Naive thymus-derived CD4-positive, alpha-beta T cell (primary cell): ENCODE measurements around the gene PDLIM1. TPM values are rescaled to one million over a fixed set of nuclear protein-coding genes. Genes with fewer than 3 reads are reported as not detected.

ENCODE experiments used
- ATAC-seq: fragments of 150-1000 bp; cut with Tn5 transposase; 2 replicates; pipeline ENCODE4 v1.10.0; 2021; ENCODE audit warnings: mild to moderate bottlenecking, moderate library complexity
- CTCF ChIA-PET: fragments of 350-600 bp; sonication (Branson Sonifier 250); formaldehyde crosslinking; loops from one replicate; lab custom pipeline; 2021; ENCODE audit warnings: antibody characterized with exemption; lab: Charles Lee
- POLR2A ChIA-PET: fragments of 350-600 bp; sonication (Branson Sonifier 250); formaldehyde crosslinking; loops from one replicate; lab custom pipeline; 2021; ENCODE audit warnings: antibody characterized with exemption, inconsistent platforms; lab: Charles Lee
- DNase-seq, 9 donors: peaks; one replicate each; pipeline versions ENCODE4 v3.0.0 to v3.0.0-alpha.2; 2020 to 2022; ENCODE audit warnings: mixed read lengths in 1 of 9
- H3K27ac ChIP-seq: one replicate; pipeline ENCODE4 v1.7.0; 2013; ENCODE audit warnings: mild to moderate bottlenecking, low read depth, low read length, moderate library complexity
- H3K27me3 ChIP-seq, 2 donors: one replicate each; pipeline ENCODE4 v1.7.0; 2013; ENCODE audit warnings: low read length in 2 of 2, mild to moderate bottlenecking in 2 of 2, moderate library complexity in 2 of 2; ENCODE audit not compliant: control insufficient read depth in 2 of 2, insufficient read depth in 2 of 2
- H3K36me3 ChIP-seq, 3 experiments: 1 replicate in 2 of 3; 2 replicates in 1 of 3; pipeline ENCODE4 v1.7.0; 2013; ENCODE audit warnings: low read length in 3 of 3, mild to moderate bottlenecking in 3 of 3, moderate library complexity in 1 of 3; ENCODE audit not compliant: insufficient read depth in 3 of 3, control insufficient read depth in 2 of 3
- H3K4me1 ChIP-seq, 2 donors: one replicate each; pipeline ENCODE4 v1.7.0; 2013; ENCODE audit warnings: low read length in 2 of 2, mild to moderate bottlenecking in 2 of 2, moderate library complexity in 1 of 2; ENCODE audit not compliant: control insufficient read depth in 2 of 2, insufficient read depth in 2 of 2
- H3K4me3 ChIP-seq: 2 replicates; pipeline ENCODE4 v1.7.0; 2013; ENCODE audit warnings: mild to moderate bottlenecking, low read length
- H3K9me3 ChIP-seq, 3 experiments: 1 replicate in 2 of 3; 2 replicates in 1 of 3; pipeline ENCODE4 v1.7.0; 2013; ENCODE audit warnings: low read length in 3 of 3; ENCODE audit not compliant: control insufficient read depth in 2 of 3
- H3K27ac Mint-ChIP-seq, 9 donors: one replicate each; pipeline ENCODE4 v1.8.0; 2020 to 2022; ENCODE audit warnings: mixed read lengths in 9 of 9, mild to moderate bottlenecking in 8 of 9, moderate library complexity in 5 of 9, inconsistent platforms in 2 of 9
- H3K27me3 Mint-ChIP-seq, 5 donors: one replicate each; pipeline ENCODE4 v1.8.0; 2021 to 2022; ENCODE audit warnings: mixed read lengths in 5 of 5, mild to moderate bottlenecking in 1 of 5
- H3K36me3 Mint-ChIP-seq, 5 donors: one replicate each; pipeline ENCODE4 v1.8.0; 2020 to 2022; ENCODE audit warnings: mixed read lengths in 5 of 5, mild to moderate bottlenecking in 3 of 5, inconsistent platforms in 1 of 5
- H3K4me1 Mint-ChIP-seq, 7 donors: one replicate each; pipeline ENCODE4 v1.8.0; 2020 to 2022; ENCODE audit warnings: mixed read lengths in 7 of 7, mild to moderate bottlenecking in 3 of 7, inconsistent platforms in 1 of 7
- H3K4me3 Mint-ChIP-seq, 10 donors: one replicate each; pipeline ENCODE4 v1.8.0; 2020 to 2022; ENCODE audit warnings: mild to moderate bottlenecking in 10 of 10, mixed read lengths in 10 of 10, moderate library complexity in 6 of 10, inconsistent platforms in 2 of 10
- H3K9me3 Mint-ChIP-seq, 11 donors: one replicate each; pipeline ENCODE4 v1.8.0; 2020 to 2022; ENCODE audit warnings: mixed read lengths in 11 of 11, mild to moderate bottlenecking in 4 of 11, inconsistent platforms in 1 of 11, moderate library complexity in 1 of 11
- intact Hi-C, 2 donors: fragments of 100-400 bp; cut with micrococcal nuclease; formaldehyde crosslinking; loops; one replicate each; pipeline ENCODE4 v1.15.1; 2023
- polyA plus RNA-seq, 2 donors: library from polyadenylated mRNA; unstranded; fragments of 300-500 nt; fragmentation: Illumina TruSeq; gene quantifications; one replicate each; pipeline ENCODE4 v1.2.3, GENCODE V29; 2021
- total RNA-seq, 6 experiments: library from RNA in 5 of 6; stranded (reverse) in 5 of 6; gene quantifications; 1 replicate in 5 of 6; 2 replicates in 1 of 6; pipeline ENCODE4 v1.2.3 and lab custom pipeline; 2021 to 2026

The PDLIM1 gene
- total and polyA plus RNA-seq, 7 experiments from 2014 or later = 0.32 to 27.6 (median 0.89) TPM

GRCh38 chr10:95267251-95267650, 23.6 kb downstream of the PDLIM1 start:
- Histone ChIP-seq H3K4me3 (no peak overlapping the region), H3K36me3 (no peaks in the 10 kb centered on the region), H3K27ac (no peak overlapping the region), H3K27me3 (no peaks in the 10 kb centered on the region), H3K9me3 (no peaks in the 10 kb centered on the region), H3K4me1 (no peaks in the 10 kb centered on the region)
- Mint-ChIP-seq H3K4me3 (no peak overlapping the region), H3K4me1 (peaks cover 0 to 2% (median 0%) of the 10 kb centered on the region in 7 donors), H3K36me3 (no peaks in the 10 kb centered on the region), H3K9me3 (no peaks in the 10 kb centered on the region), H3K27ac (no peak overlapping the region), H3K27me3 (peaks cover 0 to 21% (median 0%) of the 10 kb centered on the region in 5 donors)
- DNase-seq = no peak
- CTCF ChIA-PET = no interaction called here
- ATAC-seq = no peak
- POLR2A ChIA-PET = no interaction called here
- intact Hi-C loops = no loop called here

GRCh38 chr10:95266674-95267095, 24.1 kb downstream of the PDLIM1 start:
- H3K27ac Mint-ChIP-seq = no peak overlapping the region
- no peaks in the 10 kb centered on the region for H3K4me1 ChIP-seq
- H3K36me3 ChIP-seq = no peaks in the 10 kb centered on the region
- H3K4me3 Mint-ChIP-seq = no peak overlapping the region
- POLR2A ChIA-PET = no interaction called here
- no peak overlapping the region for H3K4me3 ChIP-seq
- H3K27me3 ChIP-seq = no peaks in the 10 kb centered on the region
- H3K9me3 ChIP-seq = no peaks in the 10 kb centered on the region
- intact Hi-C loops = no loop called here
- ATAC-seq (peak; percentile 81), DNase-seq (no peak)
- H3K4me1 Mint-ChIP-seq = peaks cover 0 to 2% (median 0%) of the 10 kb centered on the region in 7 donors
- no peak overlapping the region for H3K27ac ChIP-seq
- CTCF ChIA-PET = no interaction called here
- no peaks in the 10 kb centered on the region for H3K9me3 Mint-ChIP-seq
- H3K36me3 Mint-ChIP-seq = no peaks in the 10 kb centered on the region
- H3K27me3 Mint-ChIP-seq = peaks cover 0 to 21% (median 0%) of the 10 kb centered on the region in 5 donors

- ChIA-PET CTCF (no interaction called here), POLR2A (no interaction called here)
- no peak overlapping the region for H3K4me3 Mint-ChIP-seq
- peaks cover 0 to 2% (median 0%) of the 10 kb centered on the region in 7 donors for H3K4me1 Mint-ChIP-seq
- no peak for DNase-seq
- H3K27me3 Mint-ChIP-seq = peaks cover 0 to 21% (median 0%) of the 10 kb centered on the region in 5 donors
- H3K4me3 ChIP-seq = no peak overlapping the region
- no peaks in the 10 kb centered on the region for H3K36me3 ChIP-seq
- H3K9me3 ChIP-seq = no peaks in the 10 kb centered on the region
- no peaks in the 10 kb centered on the region for H3K4me1 ChIP-seq
- no peak overlapping the region for H3K27ac Mint-ChIP-seq
- intact Hi-C loops = no loop called here
- no peaks in the 10 kb centered on the region for H3K27me3 ChIP-seq
- H3K36me3 Mint-ChIP-seq = no peaks in the 10 kb centered on the region
- no peak overlapping the region for H3K27ac ChIP-seq
- no peaks in the 10 kb centered on the region for H3K9me3 Mint-ChIP-seq
- no peak for ATAC-seq
Observed at GRCh38 chr10:95265572-95265971, 25.2 kb downstream of the PDLIM1 start.

GRCh38 chr10:95264227-95265051, 26.4 kb downstream of the PDLIM1 start:
- Mint-ChIP-seq H3K4me1 (peaks cover 0 to 2% (median 0%) of the 10 kb centered on the region in 7 donors), H3K4me3 (no peak overlapping the region), H3K36me3 (no peaks in the 10 kb centered on the region), H3K27ac (no peak overlapping the region), H3K27me3 (peaks cover 0 to 21% (median 0%) of the 10 kb centered on the region in 5 donors), H3K9me3 (no peaks in the 10 kb centered on the region)
- ChIA-PET CTCF (no interaction called here), POLR2A (no interaction called here)
- no peak overlapping the region for H3K27ac ChIP-seq
- H3K9me3 ChIP-seq = no peaks in the 10 kb centered on the region
- H3K4me1 ChIP-seq = no peaks in the 10 kb centered on the region
- DNase-seq (no peak), ATAC-seq (no peak)
- intact Hi-C loops = no loop called here
- no peaks in the 10 kb centered on the region for H3K36me3 ChIP-seq
- H3K27me3 ChIP-seq = no peaks in the 10 kb centered on the region
- no peak overlapping the region for H3K4me3 ChIP-seq

GRCh38 chr10:95263864-95264226, 27.0 kb downstream of the PDLIM1 start:
- Histone ChIP-seq H3K36me3 (no peaks in the 10 kb centered on the region), H3K27ac (no peak overlapping the region), H3K27me3 (no peaks in the 10 kb centered on the region), H3K4me3 (no peak overlapping the region), H3K9me3 (no peaks in the 10 kb centered on the region), H3K4me1 (no peaks in the 10 kb centered on the region)
- ATAC-seq = no peak
- Mint-ChIP-seq H3K4me3 (no peak overlapping the region), H3K27me3 (peaks cover 0 to 17% (median 0%) of the 10 kb centered on the region in 5 donors), H3K27ac (peak overlapping the region in 1 of 9 donors; percentile 32), H3K9me3 (no peaks in the 10 kb centered on the region), H3K4me1 (peaks cover 0 to 2% (median 0%) of the 10 kb centered on the region in 7 donors), H3K36me3 (peaks cover 0 to 1% (median 0%) of the 10 kb centered on the region in 5 donors)
- ChIA-PET CTCF (no interaction called here), POLR2A (no interaction called here)
- intact Hi-C loops = no loop called here
- no peak for DNase-seq

- CTCF ChIA-PET = no interaction called here
Observed at GRCh38 chr10:95262763-95263518, 27.9 kb downstream of the PDLIM1 start.

More at GRCh38 chr10:95262763-95263518, 27.9 kb downstream of the PDLIM1 start:
- Mint-ChIP-seq H3K36me3 (peaks cover 0 to 2% (median 0%) of the 10 kb centered on the region in 5 donors), H3K27ac (no peak overlapping the region), H3K9me3 (no peaks in the 10 kb centered on the region), H3K4me3 (no peak overlapping the region), H3K4me1 (peaks cover 0 to 2% (median 0%) of the 10 kb centered on the region in 7 donors), H3K27me3 (peaks cover 0 to 23% (median 0%) of the 10 kb centered on the region in 5 donors)
- H3K27me3 ChIP-seq = no peaks in the 10 kb centered on the region
- DNase-seq (no peak), ATAC-seq (no peak)
- H3K27ac ChIP-seq = no peak overlapping the region
- no peaks in the 10 kb centered on the region for H3K4me1 ChIP-seq
- POLR2A ChIA-PET = no interaction called here
- intact Hi-C loops = no loop called here
- H3K4me3 ChIP-seq = no peak overlapping the region
- H3K36me3 ChIP-seq = no peaks in the 10 kb centered on the region
- no peaks in the 10 kb centered on the region for H3K9me3 ChIP-seq
